ENCODE measurements around the gene IL20RA. TPM values are rescaled to one million over a fixed set of nuclear protein-coding genes. Genes with fewer than 3 reads are reported as not detected.

IL20RA gene
- total and polyA plus RNA-seq, 2 donors (not counting 3 experiments of a cell fraction or from before 2014, with no cell fraction given), result not detected

DNA sequence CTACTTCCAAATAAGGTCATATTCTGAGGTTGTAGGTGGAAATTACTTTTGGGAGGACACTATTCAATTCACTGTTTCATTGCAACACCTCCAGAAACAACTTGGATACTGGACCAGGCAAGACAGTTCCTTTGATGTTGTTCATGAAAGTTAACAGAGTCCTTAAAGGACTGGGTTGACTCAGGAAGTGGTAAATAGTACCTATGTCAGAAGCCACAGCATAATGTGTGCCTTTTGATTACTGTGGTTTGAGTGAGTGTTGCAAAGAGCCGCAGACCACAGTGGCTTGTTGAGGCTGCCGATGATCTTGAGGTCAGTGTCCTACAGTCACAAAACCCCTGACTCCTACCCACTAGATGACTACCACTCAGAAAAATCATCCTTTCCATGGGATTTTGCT, 10.9 kb downstream of the IL20RA start:
- dilution Hi-C loops (cut with MboI; ENCODE audit: extremely low pct_ligation_motif_present, low sequenced_read_pairs), result no loop called here
- no peak for FAIRE-seq
- POLR2A ChIA-PET, result no interaction called here

More for the DNA sequence above, 10.9 kb downstream of the IL20RA start:
- Histone ChIP-seq H3K27ac (ENCODE audit: insufficient read depth, low read depth, low read length) (no peak overlapping the region), H2AFZ (ENCODE audit: low read depth, low read length) (no peak overlapping the region), H3K9ac (replicated peaks; ENCODE audit: extremely low read depth, insufficient read depth, low read length) (no peak overlapping the region), H4K20me1 (replicated peaks; ENCODE audit: control insufficient read depth, extremely low read depth, insufficient read depth, low read length) (no peaks in the 10 kb centered on the region), H3K4me2 (ENCODE audit: insufficient read depth, low read length) (no peak overlapping the region), H3K9me3 (replicated peaks; ENCODE audit: control insufficient read depth, insufficient read depth, low read length) (no peaks in the 10 kb centered on the region), H3K79me2 (ENCODE audit: control insufficient read depth, insufficient read depth, low read length) (no peaks in the 10 kb centered on the region), H3K4me3 (replicated peaks in 1 of 3; ENCODE audit: insufficient read depth in 1 of 3, low read depth in 1 of 3, low read length in 3 of 3) (no peak overlapping the region), H3K36me3 (ENCODE audit: control insufficient read depth in 2 of 2, extremely low read depth in 1 of 2, insufficient read depth in 2 of 2, low read length in 2 of 2) (no peaks in the 10 kb centered on the region), H3K4me1 (ENCODE audit: control insufficient read depth, extremely low read depth, insufficient read depth, low read length) (no peaks in the 10 kb centered on the region), H3K27me3 (ENCODE audit: control insufficient read depth in 2 of 2, insufficient read depth in 2 of 2, low read length in 2 of 2) (no peaks in the 10 kb centered on the region), H3K9me1 (replicated peaks; ENCODE audit: control insufficient read depth, extremely low read depth, insufficient read depth, low read length) (no peaks in the 10 kb centered on the region)
- intact Hi-C loops (cut with micrococcal nuclease), result loop anchor here (2.0 kb wide), 1 partner anchor 23 kb away; no protein-coding TSS in a partner anchor
- no TSS peak for BruUV-seq (replicated peaks)
- TF ChIP-seq, protein P1, sequence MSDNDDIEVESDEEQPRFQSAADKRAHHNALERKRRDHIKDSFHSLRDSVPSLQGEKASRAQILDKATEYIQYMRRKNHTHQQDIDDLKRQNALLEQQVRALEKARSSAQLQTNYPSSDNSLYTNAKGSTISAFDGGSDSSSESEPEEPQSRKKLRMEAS (IDR thresholded peaks at IDR 0.05; ENCODE audit: insufficient read depth, insufficient read length), result no peak
- TF ChIP-seq POLR2AphosphoS5 (IDR thresholded peaks at IDR 0.05; ENCODE audit: insufficient read depth, low read depth, low read length) (no peak), MYC (IDR thresholded peaks at IDR 0.05; ENCODE audit: low read depth, low read length) (no peak), JUN (IDR thresholded peaks at IDR 0.05; ENCODE audit: borderline replicate concordance, insufficient read depth, insufficient read length, low read depth) (no peak), EZH2 (IDR thresholded peaks at IDR 0.05; ENCODE audit: borderline replicate concordance, low read depth, low read length, severe bottlenecking) (no peak), GATA2 (IDR thresholded peaks at IDR 0.05; ENCODE audit: insufficient read depth, insufficient read length, low read depth, low read length) (no peak), FOS (IDR thresholded peaks at IDR 0.05; ENCODE audit: borderline replicate concordance, insufficient read depth, low read length) (no peak), POLR2A (IDR thresholded peaks at IDR 0.05; ENCODE audit: low read depth, low read length) (no peak)
- TF ChIP-seq, protein P2, sequence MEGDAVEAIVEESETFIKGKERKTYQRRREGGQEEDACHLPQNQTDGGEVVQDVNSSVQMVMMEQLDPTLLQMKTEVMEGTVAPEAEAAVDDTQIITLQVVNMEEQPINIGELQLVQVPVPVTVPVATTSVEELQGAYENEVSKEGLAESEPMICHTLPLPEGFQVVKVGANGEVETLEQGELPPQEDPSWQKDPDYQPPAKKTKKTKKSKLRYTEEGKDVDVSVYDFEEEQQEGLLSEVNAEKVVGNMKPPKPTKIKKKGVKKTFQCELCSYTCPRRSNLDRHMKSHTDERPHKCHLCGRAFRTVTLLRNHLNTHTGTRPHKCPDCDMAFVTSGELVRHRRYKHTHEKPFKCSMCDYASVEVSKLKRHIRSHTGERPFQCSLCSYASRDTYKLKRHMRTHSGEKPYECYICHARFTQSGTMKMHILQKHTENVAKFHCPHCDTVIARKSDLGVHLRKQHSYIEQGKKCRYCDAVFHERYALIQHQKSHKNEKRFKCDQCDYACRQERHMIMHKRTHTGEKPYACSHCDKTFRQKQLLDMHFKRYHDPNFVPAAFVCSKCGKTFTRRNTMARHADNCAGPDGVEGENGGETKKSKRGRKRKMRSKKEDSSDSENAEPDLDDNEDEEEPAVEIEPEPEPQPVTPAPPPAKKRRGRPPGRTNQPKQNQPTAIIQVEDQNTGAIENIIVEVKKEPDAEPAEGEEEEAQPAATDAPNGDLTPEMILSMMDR (IDR thresholded peaks at IDR 0.05; ENCODE audit: extremely low read depth in 1 of 2, insufficient read depth in 1 of 2, low read depth in 1 of 2, low read length in 2 of 2), result no peak
- CTCF ChIA-PET, result no interaction called here
- DNase-seq (ENCODE audit: low read depth, low spot score), result no peak

Data from endothelial cell of umbilical vein (primary cell).